SK-N-SH treated with all-trans-retinoic acid at 6 μM for 48 hours (cell line): Measurements from ENCODE around the gene PDZK1IP1.

Experiments
- CSRNP3 ChIP-seq: fragments of 250-450 bp; sonication (Bioruptor Pico); IDR thresholded peaks from 2 replicates; pipeline ENCODE4 v1.5.1; 2021; ENCODE audit warnings: mild to moderate bottlenecking, moderate library complexity
- GLIS3 ChIP-seq: fragments of 250-450 bp; sonication (Bioruptor Pico); IDR thresholded peaks from 2 replicates; pipeline ENCODE4 v1.5.0; 2020; ENCODE audit warnings: mild to moderate bottlenecking, moderate library complexity
- TF ChIP-seq, protein P1 (sequence below): fragments of 250-450 bp; sonication (Bioruptor Pico); IDR thresholded peaks from 2 replicates; pipeline ENCODE4 v1.8.0; 2021; ENCODE audit warnings: low read depth, mild to moderate bottlenecking, moderate library complexity, borderline replicate concordance

DNA sequence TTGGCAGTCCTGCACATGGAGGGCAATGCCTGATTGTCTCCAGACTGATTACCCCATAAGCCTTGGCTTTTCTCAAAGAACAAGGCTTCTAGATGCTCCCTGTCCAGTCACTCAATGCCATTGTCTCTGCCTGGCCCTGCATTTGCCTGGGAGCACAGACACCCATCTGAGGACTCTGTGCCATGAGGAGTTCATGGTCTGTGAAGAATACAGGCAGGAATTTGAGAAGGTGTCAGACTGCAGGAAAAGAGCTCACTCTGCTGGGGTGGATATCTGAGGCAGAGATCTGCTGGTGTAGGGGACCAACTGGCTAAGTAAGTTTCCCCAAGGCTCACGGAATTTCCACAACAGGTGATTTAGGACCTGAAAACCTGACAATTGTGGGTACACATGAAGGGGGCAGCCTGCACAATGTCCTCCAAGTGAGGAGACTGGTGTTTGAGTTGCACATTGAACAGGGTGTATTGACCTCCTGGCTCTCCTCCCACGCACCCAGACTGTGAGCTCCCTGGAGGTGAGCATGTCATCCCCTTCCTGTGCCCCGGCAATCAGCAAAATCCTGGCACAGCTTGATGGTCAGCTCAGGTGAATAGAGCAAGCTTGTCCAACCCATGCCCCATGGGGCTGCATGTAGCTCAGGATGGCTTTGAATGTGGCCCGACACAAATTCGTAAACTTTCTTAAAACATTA lies 51.8 kb downstream of the PDZK1IP1 start:
- TF ChIP-seq, protein P1, sequence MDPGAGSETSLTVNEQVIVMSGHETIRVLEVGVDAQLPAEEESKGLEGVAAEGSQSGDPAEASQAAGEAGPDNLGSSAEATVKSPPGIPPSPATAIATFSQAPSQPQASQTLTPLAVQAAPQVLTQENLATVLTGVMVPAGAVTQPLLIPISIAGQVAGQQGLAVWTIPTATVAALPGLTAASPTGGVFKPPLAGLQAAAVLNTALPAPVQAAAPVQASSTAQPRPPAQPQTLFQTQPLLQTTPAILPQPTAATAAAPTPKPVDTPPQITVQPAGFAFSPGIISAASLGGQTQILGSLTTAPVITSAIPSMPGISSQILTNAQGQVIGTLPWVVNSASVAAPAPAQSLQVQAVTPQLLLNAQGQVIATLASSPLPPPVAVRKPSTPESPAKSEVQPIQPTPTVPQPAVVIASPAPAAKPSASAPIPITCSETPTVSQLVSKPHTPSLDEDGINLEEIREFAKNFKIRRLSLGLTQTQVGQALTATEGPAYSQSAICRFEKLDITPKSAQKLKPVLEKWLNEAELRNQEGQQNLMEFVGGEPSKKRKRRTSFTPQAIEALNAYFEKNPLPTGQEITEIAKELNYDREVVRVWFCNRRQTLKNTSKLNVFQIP (CRISPR knock-in tag): no peak
- TF ChIP-seq GLIS3 (no peak), CSRNP3 (CRISPR knock-in tag) (no peak)
